ENCODE results near the gene DNAJB5. TPM values are rescaled to one million over a fixed set of nuclear protein-coding genes. Genes with fewer than 3 reads are reported as not detected.

Gene DNAJB5
- total and polyA plus RNA-seq, 3 experiments from 2014 or later: 2.4 to 3.7 (median 3.3) TPM

- peak overlapping the region in 2 of 8 donors; percentile 6 to 82 for H3K27ac Mint-ChIP-seq
- ChIA-PET POLR2A (no interaction called here), CTCF (interaction anchor here (0.6 to 1.7 kb wide), 5 partner anchors 9 to 236 kb away, joined by 3 to 6 read pairs (median 5); no protein-coding TSS in a partner anchor)
- no peaks in the 10 kb centered on the region for H3K27me3 ChIP-seq (ENCODE audit: insufficient read depth, low read length, poor library complexity, severe bottlenecking)
- no peaks in the 10 kb centered on the region for H3K36me3 ChIP-seq (ENCODE audit: insufficient read depth, low read length)
- H3K9me3 Mint-ChIP-seq: no peaks in the 10 kb centered on the region
- peaks cover 6% of the 10 kb centered on the region for H3K4me1 ChIP-seq (ENCODE audit: insufficient read depth, low read length)
- H3K36me3 Mint-ChIP-seq: peaks cover 0 to 9% (median 3%) of the 10 kb centered on the region in 3 donors
- no peaks in the 10 kb centered on the region for H3K9me3 ChIP-seq (ENCODE audit: low read length)
- peak overlapping the region in 1 of 7 donors; percentile 49 for H3K4me3 Mint-ChIP-seq
- no peak overlapping the region for H3K27ac ChIP-seq (ENCODE audit: low read depth, low read length)
- H3K4me3 ChIP-seq (ENCODE audit: low read length): no peak overlapping the region
- H3K27me3 Mint-ChIP-seq: no peaks in the 10 kb centered on the region
- DNase-seq: no peak
- peaks cover 10 to 17% (median 14%) of the 10 kb centered on the region in 3 donors for H3K4me1 Mint-ChIP-seq
These were observed 4.1 kb downstream of the DNAJB5 start for GRCh38 chr9:34993502-34994259.

GRCh38 chr9:34994260-34994899 lies 4.8 kb downstream of the DNAJB5 start:
- Histone ChIP-seq H3K4me1 (ENCODE audit: insufficient read depth, low read length) (peaks cover 4% of the 10 kb centered on the region), H3K36me3 (ENCODE audit: insufficient read depth, low read length) (no peaks in the 10 kb centered on the region), H3K27me3 (ENCODE audit: insufficient read depth, low read length, poor library complexity, severe bottlenecking) (no peaks in the 10 kb centered on the region), H3K4me3 (ENCODE audit: low read length) (no peak overlapping the region), H3K27ac (ENCODE audit: low read depth, low read length) (no peak overlapping the region), H3K9me3 (ENCODE audit: low read length) (no peaks in the 10 kb centered on the region)
- Mint-ChIP-seq H3K27me3 (no peaks in the 10 kb centered on the region), H3K36me3 (peaks cover 0 to 6% (median 3%) of the 10 kb centered on the region in 3 donors), H3K4me1 (peaks cover 8 to 10% (median 8%) of the 10 kb centered on the region in 3 donors), H3K9me3 (no peaks in the 10 kb centered on the region), H3K27ac (peak overlapping the region in 2 of 8 donors; percentile 4 to 34), H3K4me3 (peak overlapping the region in 1 of 7 donors; percentile 22)
- POLR2A ChIA-PET: no interaction called here
- no peak for DNase-seq
- CTCF ChIA-PET: interaction anchor here (0.6 to 1.7 kb wide), 6 partner anchors 9 to 292 kb away, joined by 3 to 6 read pairs (median 5); no protein-coding TSS in a partner anchor

- Mint-ChIP-seq H3K27me3 (no peaks in the 10 kb centered on the region), H3K4me3 (no peak overlapping the region)
- POLR2A ChIA-PET: no interaction called here
These were observed 5.5 kb downstream of the DNAJB5 start for GRCh38 chr9:34994900-34995669.

GRCh38 chr9:34995670-34996060 lies 6.1 kb downstream of the DNAJB5 start:
- H3K4me1 Mint-ChIP-seq: peaks cover 4 to 5% (median 4%) of the 10 kb centered on the region in 3 donors
- POLR2A ChIA-PET: no interaction called here
- CTCF ChIA-PET: no interaction called here

More at GRCh38 chr9:34994900-34995669, 5.5 kb downstream of the DNAJB5 start:
- H3K4me3 ChIP-seq (ENCODE audit: low read length): no peak overlapping the region
- no peaks in the 10 kb centered on the region for H3K27me3 ChIP-seq (ENCODE audit: insufficient read depth, low read length, poor library complexity, severe bottlenecking)
- no peak overlapping the region for H3K27ac ChIP-seq (ENCODE audit: low read depth, low read length)
- H3K36me3 ChIP-seq (ENCODE audit: insufficient read depth, low read length): no peaks in the 10 kb centered on the region
- H3K9me3 ChIP-seq (ENCODE audit: low read length): no peaks in the 10 kb centered on the region
- H3K27ac Mint-ChIP-seq: no peak overlapping the region
- peaks cover 5 to 7% (median 6%) of the 10 kb centered on the region in 3 donors for H3K4me1 Mint-ChIP-seq
- peaks cover 0 to 5% (median 3%) of the 10 kb centered on the region in 3 donors for H3K36me3 Mint-ChIP-seq
- H3K4me1 ChIP-seq (ENCODE audit: insufficient read depth, low read length): peaks cover 4% of the 10 kb centered on the region
- CTCF ChIA-PET: interaction anchor here (0.8 to 1.7 kb wide), 5 partner anchors 10 to 293 kb away, joined by 3 to 6 read pairs (median 5); no protein-coding TSS in a partner anchor
- no peaks in the 10 kb centered on the region for H3K9me3 Mint-ChIP-seq
- no peak for DNase-seq

GRCh38 chr9:34996181-34996904 lies 6.8 kb downstream of the DNAJB5 start:
- Mint-ChIP-seq H3K27me3 (no peaks in the 10 kb centered on the region), H3K9me3 (no peaks in the 10 kb centered on the region), H3K4me3 (no peak overlapping the region), H3K27ac (peak overlapping the region in 1 of 8 donors; percentile 74), H3K36me3 (peaks cover 0 to 5% (median 5%) of the 10 kb centered on the region in 3 donors), H3K4me1 (peaks cover 0 to 4% (median 0%) of the 10 kb centered on the region in 3 donors)
- Histone ChIP-seq H3K4me3 (ENCODE audit: low read length) (no peak overlapping the region), H3K27ac (ENCODE audit: low read depth, low read length) (no peak overlapping the region), H3K27me3 (ENCODE audit: insufficient read depth, low read length, poor library complexity, severe bottlenecking) (no peaks in the 10 kb centered on the region), H3K9me3 (ENCODE audit: low read length) (no peaks in the 10 kb centered on the region), H3K4me1 (ENCODE audit: insufficient read depth, low read length) (no peaks in the 10 kb centered on the region), H3K36me3 (ENCODE audit: insufficient read depth, low read length) (no peaks in the 10 kb centered on the region)
- CTCF ChIA-PET: no interaction called here
- DNase-seq: no peak
- POLR2A ChIA-PET: no interaction called here

More at GRCh38 chr9:34995670-34996060, 6.1 kb downstream of the DNAJB5 start:
- H3K9me3 ChIP-seq (ENCODE audit: low read length): no peaks in the 10 kb centered on the region
- Mint-ChIP-seq H3K27ac (no peak overlapping the region), H3K36me3 (peaks cover 0 to 5% (median 4%) of the 10 kb centered on the region in 3 donors), H3K9me3 (no peaks in the 10 kb centered on the region), H3K4me3 (no peak overlapping the region), H3K27me3 (no peaks in the 10 kb centered on the region)
- no peak for DNase-seq
- H3K36me3 ChIP-seq (ENCODE audit: insufficient read depth, low read length): no peaks in the 10 kb centered on the region
- no peak overlapping the region for H3K27ac ChIP-seq (ENCODE audit: low read depth, low read length)
- no peaks in the 10 kb centered on the region for H3K4me1 ChIP-seq (ENCODE audit: insufficient read depth, low read length)
- no peaks in the 10 kb centered on the region for H3K27me3 ChIP-seq (ENCODE audit: insufficient read depth, low read length, poor library complexity, severe bottlenecking)
- H3K4me3 ChIP-seq (ENCODE audit: low read length): no peak overlapping the region

GRCh38 chr9:34996905-34997279 lies 7.3 kb downstream of the DNAJB5 start:
- Mint-ChIP-seq H3K27me3 (no peaks in the 10 kb centered on the region), H3K36me3 (peaks cover 0 to 5% (median 5%) of the 10 kb centered on the region in 3 donors), H3K27ac (peak overlapping the region in 1 of 8 donors; percentile 74), H3K4me1 (peaks cover 0 to 4% (median 0%) of the 10 kb centered on the region in 3 donors), H3K4me3 (no peak overlapping the region), H3K9me3 (no peaks in the 10 kb centered on the region)
- ChIA-PET CTCF (no interaction called here), POLR2A (no interaction called here)
- no peak overlapping the region for H3K4me3 ChIP-seq (ENCODE audit: low read length)
- no peaks in the 10 kb centered on the region for H3K36me3 ChIP-seq (ENCODE audit: insufficient read depth, low read length)
- no peak overlapping the region for H3K27ac ChIP-seq (ENCODE audit: low read depth, low read length)
- H3K4me1 ChIP-seq (ENCODE audit: insufficient read depth, low read length): no peaks in the 10 kb centered on the region
- no peaks in the 10 kb centered on the region for H3K9me3 ChIP-seq (ENCODE audit: low read length)
- no peak for DNase-seq
- no peaks in the 10 kb centered on the region for H3K27me3 ChIP-seq (ENCODE audit: insufficient read depth, low read length, poor library complexity, severe bottlenecking)

- no peak for DNase-seq
- Histone ChIP-seq H3K27me3 (ENCODE audit: insufficient read depth, low read length, poor library complexity, severe bottlenecking) (no peaks in the 10 kb centered on the region), H3K27ac (ENCODE audit: low read depth, low read length) (no peak overlapping the region), H3K36me3 (ENCODE audit: insufficient read depth, low read length) (no peaks in the 10 kb centered on the region), H3K9me3 (ENCODE audit: low read length) (no peaks in the 10 kb centered on the region), H3K4me1 (ENCODE audit: insufficient read depth, low read length) (no peaks in the 10 kb centered on the region), H3K4me3 (ENCODE audit: low read length) (no peak overlapping the region)
- no peak overlapping the region for H3K4me3 Mint-ChIP-seq
- peaks cover 0 to 7% (median 5%) of the 10 kb centered on the region in 3 donors for H3K36me3 Mint-ChIP-seq
- CTCF ChIA-PET: interaction anchor here (0.8 to 1.6 kb wide), 2 partner anchors 12 to 13 kb away, joined by 3 to 4 read pairs; no protein-coding TSS in a partner anchor
- POLR2A ChIA-PET: no interaction called here
- H3K27me3 Mint-ChIP-seq: no peaks in the 10 kb centered on the region
- no peak overlapping the region for H3K27ac Mint-ChIP-seq
- no peaks in the 10 kb centered on the region for H3K9me3 Mint-ChIP-seq
- no peaks in the 10 kb centered on the region for H3K4me1 Mint-ChIP-seq
These were observed 7.8 kb downstream of the DNAJB5 start for GRCh38 chr9:34997379-34997781.
